Stimulated activated CD8-positive, alpha-beta memory T cell treated with anti-CD3 and anti-CD28 coated beads, Interleukin-15, amount 100 ng/mL, for 24 hours (primary cell): ENCODE results near the gene ACOT11.

Experiments
- DNase-seq: peaks from one replicate; pipeline ENCODE4 v3.0.0-alpha.2; 2020; ENCODE audit warnings: low read depth

Gene ACOT11

DNA sequence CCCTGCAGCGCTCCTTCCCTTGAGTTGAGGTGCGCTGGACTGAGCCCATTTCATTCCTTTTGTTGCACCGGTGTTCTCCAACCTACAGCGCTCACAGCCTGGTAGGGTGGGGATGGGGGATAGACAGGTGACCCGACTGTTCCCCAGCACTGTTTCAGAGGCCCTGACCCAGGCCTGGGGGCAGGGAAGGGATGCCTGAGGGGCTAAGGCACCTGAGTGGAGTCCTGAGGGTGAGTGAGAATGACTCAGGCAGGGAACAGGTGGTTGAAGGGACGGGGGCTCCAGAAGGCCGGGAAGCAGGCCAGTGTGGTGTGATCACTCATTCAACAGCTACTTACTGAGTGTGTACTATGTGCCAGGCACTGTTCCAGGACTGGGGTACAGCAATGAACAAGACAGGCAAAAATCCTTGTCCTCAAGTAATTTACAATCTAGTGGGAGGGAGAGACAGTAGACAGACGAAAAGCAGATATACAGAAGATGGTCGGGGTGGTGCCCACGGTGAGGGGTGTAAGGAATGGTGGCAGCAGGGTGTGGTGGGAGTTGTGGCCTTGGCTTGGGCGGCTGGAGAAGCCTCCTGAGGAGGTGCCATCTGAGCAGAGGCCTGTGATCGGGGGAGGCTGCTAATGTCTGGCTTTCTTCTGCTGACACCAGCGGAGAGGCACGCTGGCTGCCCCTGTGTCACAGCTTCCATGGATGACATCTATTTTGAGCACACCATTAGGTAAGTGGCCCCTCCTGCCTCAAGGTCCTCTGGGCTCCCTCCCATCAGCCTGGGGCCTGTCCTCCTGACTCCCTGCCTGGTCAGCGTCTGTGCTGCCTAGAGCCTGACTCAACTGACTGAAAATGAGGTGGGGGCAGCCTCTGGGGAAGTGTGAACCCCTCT, 37.4 kb downstream of the ACOT11 start:
- DNase-seq: no peak

GRCh38 chr1:54588377-54588776, 40.3 kb downstream of the ACOT11 start:
- no peak for DNase-seq

DNA sequence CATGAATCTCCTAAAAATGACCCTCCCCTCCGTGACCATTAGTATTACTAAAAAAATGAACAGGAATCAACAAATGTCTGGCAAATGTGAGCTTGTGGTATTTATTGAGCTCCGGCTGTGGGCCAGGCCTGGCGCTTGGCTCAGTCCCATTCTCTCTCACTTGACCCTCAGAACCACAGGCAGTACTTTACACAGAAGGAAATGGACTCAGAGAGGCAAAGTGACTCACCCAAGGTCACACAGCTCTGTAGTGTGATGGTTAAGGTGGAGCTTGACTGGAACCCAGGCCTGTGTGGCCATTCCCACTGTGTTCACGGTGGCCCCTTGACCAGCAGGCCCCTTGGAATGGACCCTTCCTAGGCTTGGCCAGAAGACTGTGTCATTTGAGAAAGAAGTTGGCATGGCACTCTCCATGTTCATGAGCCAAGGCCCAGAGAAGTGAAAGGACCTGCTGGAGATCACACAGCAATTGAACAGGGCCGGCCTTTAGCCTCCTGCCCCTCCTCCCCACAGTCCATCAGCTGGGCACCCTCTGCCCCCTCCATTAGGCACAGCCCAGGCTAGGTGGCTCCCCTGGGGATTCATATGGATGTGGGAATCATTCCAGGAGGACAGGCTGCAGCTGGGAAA, 43.2 kb downstream of the ACOT11 start:
- no peak for DNase-seq

DNA sequence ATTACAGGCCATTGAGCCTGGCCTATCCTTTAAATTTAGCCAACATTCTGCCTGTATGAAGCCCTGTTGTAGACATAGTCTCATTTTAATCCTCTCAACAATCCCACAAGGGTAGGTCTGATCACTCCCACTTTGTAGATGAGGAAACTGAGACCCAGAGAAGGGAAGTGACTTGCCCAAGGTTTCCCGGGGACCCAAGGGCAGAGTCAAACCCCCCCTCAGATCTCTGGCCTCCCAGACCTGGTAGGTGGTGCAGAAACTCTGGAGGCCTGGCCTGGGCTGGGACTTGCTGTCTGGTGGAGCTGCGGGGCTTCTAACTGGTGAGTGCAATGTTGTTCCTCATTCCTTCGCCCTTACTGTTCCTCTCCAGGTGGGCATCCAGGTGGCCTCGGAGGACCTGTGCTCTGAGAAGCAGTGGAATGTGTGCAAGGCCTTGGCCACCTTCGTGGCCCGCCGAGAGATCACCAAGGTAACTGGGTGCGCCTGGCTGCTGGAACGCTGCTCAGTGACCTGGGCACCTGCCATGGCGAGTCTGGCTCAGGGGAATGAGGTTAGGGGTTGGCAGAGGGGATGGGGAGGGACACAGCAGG, 45.6 kb downstream of the ACOT11 start:
- no peak for DNase-seq

- no peak for DNase-seq
Measured at GRCh38 chr1:54594463-54594862, 46.4 kb downstream of the ACOT11 start.

DNA sequence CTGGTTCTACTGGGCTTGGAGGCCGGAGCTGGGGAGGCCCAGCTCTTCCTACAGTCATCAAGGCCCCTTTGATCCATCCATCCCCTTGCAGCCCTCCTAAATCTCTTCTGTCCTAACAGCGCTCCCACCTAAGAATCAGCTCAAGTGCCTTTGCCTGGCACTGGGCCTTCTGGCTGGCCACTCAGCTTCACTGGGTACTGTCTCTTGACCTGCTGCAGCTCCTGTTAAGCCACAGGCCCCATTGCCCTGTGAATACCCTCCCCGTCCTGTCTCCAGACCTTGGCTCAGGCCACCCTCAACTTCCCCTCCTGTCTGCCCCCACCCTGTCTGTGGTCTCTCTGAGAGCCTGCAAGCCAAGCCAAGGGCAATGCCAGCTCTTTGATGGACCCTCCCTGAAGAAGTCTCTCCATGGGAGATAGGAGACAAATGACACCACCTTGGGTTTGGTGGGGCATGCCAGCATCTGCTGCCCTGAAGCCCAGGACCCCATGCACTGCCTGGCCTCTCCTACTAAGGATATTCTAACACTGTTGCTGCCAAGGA, 48.0 kb downstream of the ACOT11 start:
- no peak for DNase-seq

DNA sequence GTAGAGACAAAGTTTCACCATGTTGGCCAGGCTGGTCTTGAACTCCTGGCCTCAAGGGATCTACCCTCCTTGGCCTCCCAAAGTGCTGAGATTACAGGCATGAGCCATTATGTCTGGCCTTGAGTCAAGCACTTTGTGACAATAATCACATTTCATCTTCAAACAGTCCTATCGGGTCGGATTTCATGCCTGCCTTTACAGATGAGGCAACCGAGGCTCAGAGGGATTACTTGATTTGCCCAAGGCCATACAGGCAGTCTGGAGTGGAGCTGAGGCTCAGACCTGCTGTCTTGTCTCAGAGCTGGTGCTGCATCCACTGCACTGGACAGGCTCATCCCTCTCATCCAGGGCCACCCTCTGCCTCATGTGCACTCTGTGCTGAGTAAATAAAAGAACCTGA, 48.7 kb downstream of the ACOT11 start:
- DNase-seq: no peak

DNA sequence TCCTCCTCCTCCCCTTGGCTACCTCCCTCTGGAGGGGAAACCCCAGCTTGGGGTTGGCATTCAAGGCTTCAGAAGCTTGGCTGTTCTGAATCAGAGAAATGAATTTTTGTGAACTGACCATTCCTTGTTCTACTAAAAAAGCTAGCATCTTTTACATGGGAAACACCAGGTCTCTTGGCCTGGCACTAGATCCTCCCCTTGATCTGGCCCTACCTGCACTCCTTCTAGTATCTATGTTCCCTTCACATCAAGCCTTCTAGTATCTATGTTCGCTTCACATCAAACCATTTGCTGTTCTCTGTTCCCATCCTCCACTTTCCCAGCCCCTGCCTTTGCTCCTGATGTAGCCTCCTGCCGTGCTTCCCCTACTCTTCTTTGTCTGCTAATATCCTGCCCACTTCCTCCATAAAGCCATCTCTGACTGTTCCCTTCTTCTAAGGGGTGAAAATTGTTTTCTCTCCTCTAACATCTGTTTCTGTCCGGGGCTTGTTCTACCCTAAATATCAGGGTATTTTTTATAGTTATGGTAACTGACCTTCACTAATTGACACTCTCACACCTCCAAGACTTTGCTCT, 49.5 kb downstream of the ACOT11 start:
- no peak for DNase-seq

DNA sequence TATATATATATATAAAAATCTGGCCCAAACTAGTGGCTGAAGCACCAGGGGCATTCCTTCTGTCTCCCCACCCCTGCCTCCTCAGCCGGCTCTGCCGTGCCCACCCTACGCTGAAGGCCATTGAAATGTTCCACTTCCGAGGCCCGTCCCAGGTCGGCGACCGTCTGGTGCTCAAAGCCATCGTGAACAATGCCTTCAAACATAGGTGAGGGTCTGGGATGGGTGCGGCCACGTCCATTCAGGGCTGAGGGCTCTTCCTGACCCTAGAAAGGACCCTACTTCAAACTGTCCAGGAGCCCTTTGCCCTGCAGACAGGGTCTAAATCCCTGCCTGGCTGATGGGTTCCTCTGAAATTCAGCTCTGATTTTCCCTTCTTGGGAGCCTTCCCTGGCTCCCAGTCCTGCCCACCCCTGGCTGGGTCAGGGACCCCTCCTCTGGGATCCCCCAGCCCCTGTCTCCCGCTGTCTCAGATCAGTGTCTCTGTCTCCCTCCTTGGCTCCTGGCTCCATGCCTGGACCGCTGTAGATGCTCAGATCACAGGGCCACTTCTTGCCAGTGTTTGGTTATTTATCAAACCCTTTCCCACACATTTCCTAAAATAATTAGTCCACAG, 51.3 kb downstream of the ACOT11 start:
- no peak for DNase-seq

- no peak for DNase-seq
Measured at GRCh38 chr1:54600947-54601721, 53.1 kb downstream of the ACOT11 start.

DNA sequence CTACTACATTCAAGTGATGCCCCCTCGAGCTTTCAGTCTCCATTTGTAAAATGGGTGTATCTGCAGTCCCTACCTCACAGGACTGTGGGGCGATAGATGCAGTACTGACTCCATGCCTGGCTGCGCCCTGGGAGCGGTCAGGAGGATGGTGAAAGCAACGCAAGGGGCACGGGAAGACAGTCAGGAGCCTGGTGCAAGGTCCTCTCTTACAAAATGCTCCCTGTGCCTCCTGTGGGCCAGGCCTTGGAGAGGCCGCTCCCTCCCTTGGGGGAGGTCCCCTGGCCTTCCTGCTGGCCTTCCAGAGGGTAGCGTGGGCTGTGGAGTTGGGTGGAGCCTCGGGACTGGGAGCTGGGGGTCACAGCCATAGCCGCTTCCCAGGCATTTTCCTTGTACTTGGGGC, 53.7 kb downstream of the ACOT11 start:
- DNase-seq: no peak

DNA sequence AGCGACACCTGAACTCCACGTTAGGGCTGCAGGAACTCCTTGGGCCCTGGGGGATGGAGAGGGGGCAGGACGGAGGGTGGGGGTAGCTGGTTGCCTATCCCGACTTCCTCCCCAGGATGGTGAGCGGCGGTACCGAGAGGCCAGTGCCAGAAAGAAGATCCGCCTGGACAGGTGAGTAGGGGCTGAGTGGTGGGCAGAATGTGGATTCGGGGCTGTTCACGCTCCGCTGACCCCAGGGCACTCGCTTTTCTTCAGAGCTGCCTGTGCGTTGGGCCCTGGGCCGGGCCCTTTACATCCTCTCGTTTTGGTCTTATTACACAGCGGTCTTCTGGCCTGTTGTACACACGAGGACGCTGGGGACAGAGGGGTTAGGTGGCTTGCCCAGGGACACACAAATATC, 54.5 kb downstream of the ACOT11 start:
- no peak for DNase-seq

GRCh38 chr1:54603241-54603640, 55.2 kb downstream of the ACOT11 start:
- DNase-seq: no peak

DNA sequence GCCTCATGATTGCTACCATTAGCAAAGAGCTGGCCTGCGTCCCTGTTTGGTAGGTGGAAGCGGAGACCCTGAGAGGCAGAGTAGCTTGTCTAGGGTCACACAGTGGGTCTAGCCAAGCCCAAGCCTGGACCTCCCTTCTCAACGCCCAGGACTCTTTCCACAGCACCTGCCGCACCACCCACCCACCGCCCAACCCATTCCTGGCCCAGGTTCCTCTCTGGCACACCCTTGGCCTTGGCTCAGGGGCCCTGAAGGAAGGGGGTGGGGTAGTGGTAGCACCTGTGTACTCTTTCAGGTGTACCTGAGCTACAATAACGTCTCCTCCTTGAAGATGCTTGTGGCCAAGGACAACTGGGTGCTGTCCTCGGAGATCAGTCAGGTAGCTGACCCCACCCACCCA, 56.0 kb downstream of the ACOT11 start:
- DNase-seq: no peak

DNA sequence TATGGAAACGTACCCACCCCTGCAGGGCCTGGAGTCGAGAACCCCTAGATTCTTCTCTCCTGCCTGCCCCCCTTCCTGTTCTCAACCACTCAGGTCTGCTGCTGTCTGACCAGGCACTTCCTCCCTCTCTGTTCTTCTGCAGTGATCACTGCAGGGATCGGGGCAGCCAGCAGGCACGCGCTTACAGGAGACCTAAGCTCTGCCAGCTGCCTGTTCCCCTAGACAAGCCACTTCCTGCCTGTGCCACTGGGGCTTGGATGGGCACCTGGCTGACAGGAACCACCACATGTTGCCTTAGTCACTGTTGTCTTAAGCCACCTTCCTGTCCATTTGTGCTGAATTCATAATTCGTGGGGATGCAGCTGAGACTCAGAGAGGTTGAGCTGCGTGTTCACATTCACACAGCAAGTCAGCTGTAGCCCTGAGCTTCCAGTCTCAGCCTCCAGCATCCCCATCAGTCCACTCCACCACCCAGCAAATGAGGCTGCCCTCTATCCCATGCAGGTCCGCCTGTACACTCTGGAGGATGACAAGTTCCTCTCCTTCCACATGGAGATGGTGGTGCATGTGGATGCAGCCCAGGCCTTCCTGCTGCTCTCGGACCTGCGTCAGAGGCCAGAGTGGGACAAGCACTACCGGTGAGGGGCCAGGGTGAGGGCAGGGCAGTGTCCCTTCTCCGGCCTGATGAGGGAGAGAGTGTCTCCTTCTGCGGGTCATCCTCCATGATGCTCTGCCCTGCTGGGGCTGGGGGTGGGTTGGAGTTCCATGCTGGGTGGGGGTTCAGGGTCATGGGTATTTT, 56.7 kb downstream of the ACOT11 start:
- no peak for DNase-seq

GRCh38 chr1:54606096-54606989, 58.3 kb downstream of the ACOT11 start:
- no peak for DNase-seq

DNA sequence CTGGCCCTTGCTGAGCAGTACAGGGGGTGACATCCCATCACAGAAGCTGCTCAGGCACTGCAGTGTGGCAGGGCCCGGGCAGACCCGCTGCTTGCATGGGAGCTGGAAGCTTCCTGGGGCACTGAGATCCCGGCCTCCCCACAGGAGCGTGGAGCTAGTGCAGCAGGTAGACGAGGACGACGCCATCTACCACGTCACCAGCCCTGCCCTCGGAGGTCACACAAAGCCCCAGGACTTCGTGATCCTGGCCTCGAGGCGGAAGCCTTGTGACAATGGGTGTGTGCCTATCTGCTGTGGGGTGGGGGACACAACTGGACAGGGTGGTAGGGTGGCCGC, 58.9 kb downstream of the ACOT11 start:
- no peak for DNase-seq

GRCh38 chr1:54607821-54608565, 60.0 kb downstream of the ACOT11 start:
- DNase-seq: no peak
